HepG2 (cell line): Measurements from ENCODE around the gene FDPS. TPM values are rescaled to one million over a fixed set of nuclear protein-coding genes. Genes with fewer than 3 reads are reported as not detected.

ENCODE experiments used
- CBX1 ChIP-seq: IDR thresholded peaks from one replicate; pipeline ENCODE4 v1.6.1; 2016; ENCODE audit warnings: antibody characterized with exemption, low read depth
- ERF ChIP-seq: IDR thresholded peaks from 2 replicates; pipeline ENCODE4 v1.6.1; 2018; ENCODE audit warnings: missing biosample characterization, missing genetic modification reagents
- NAIF1 ChIP-seq: sonication (generic); formaldehyde crosslinking; IDR thresholded peaks from 2 replicates; pipeline ENCODE4 v1.5.0; 2020; ENCODE audit warnings: mild to moderate bottlenecking, missing genetic modification reagents, borderline replicate concordance
- RFX1 ChIP-seq: fragments of 450-650 bp; IDR thresholded peaks from 2 replicates; pipeline ENCODE4 v1.6.1; 2017
- STAT5B ChIP-seq: sonication (generic); formaldehyde crosslinking; IDR thresholded peaks from 2 replicates; pipeline ENCODE4 v1.4.0; 2020; ENCODE audit warnings: missing genetic modification reagents
- ZNF253 ChIP-seq: sonication (generic); formaldehyde crosslinking; IDR thresholded peaks from 2 replicates; pipeline ENCODE4 v1.8.0; 2022; ENCODE audit warnings: mild to moderate bottlenecking, missing genetic modification reagents, borderline replicate concordance
- ZNF431 ChIP-seq: sonication (generic); formaldehyde crosslinking; IDR thresholded peaks from 2 replicates; pipeline ENCODE4 v1.9.0; 2022; ENCODE audit warnings: missing genetic modification reagents, low read depth, mild to moderate bottlenecking, borderline replicate concordance
- ZNF468 ChIP-seq: sonication (generic); formaldehyde crosslinking; IDR thresholded peaks from 2 replicates; pipeline ENCODE4 v1.8.0; 2022; ENCODE audit warnings: mild to moderate bottlenecking, moderate library complexity, missing genetic modification reagents
- ZNF577 ChIP-seq: sonication (generic); formaldehyde crosslinking; IDR thresholded peaks from 2 replicates; pipeline ENCODE4 v1.4.0; 2020; ENCODE audit warnings: mild to moderate bottlenecking, low read depth, missing genetic modification reagents, borderline replicate concordance
- ZNF674 ChIP-seq: sonication (generic); formaldehyde crosslinking; IDR thresholded peaks from 2 replicates; pipeline ENCODE4 v1.5.0; 2020; ENCODE audit warnings: low read depth, mild to moderate bottlenecking, missing genetic modification reagents
- polyA plus RNA-seq, 8 experiments: library from polyadenylated mRNA; depleted of rRNA in 3 of 8; stranded (reverse) in 7 of 8; unstranded in 1 of 8; fragments of >200 nt; fragmentation: Illumina TruSeq in 4 of 8; extraction: Trizol in 4 of 8; gene quantifications; 2 replicates each; pipeline versions ENCODE4 v1.2.1 to v1.2.3, GENCODE V29; 2011 to 2016; ENCODE audit warnings: low read depth in 4 of 8, missing spikeins in 1 of 8, mixed read lengths in 1 of 8; ENCODE audit not compliant: insufficient read depth in 1 of 8
- total RNA-seq, 5 experiments: library from RNA; depleted of rRNA; stranded (reverse); fragments of >200 nt; fragmentation: Illumina TruSeq; extraction: Trizol; gene quantifications; 2 replicates each; pipeline ENCODE4 v1.2.3, GENCODE V29; 2016; ENCODE audit warnings: low read depth in 1 of 5
- TF ChIP-seq, protein P1 (sequence below): sonication (generic); formaldehyde crosslinking; IDR thresholded peaks from 2 replicates; pipeline ENCODE4 v1.4.0; 2020; ENCODE audit warnings: low read depth, missing genetic modification reagents
- TF ChIP-seq, protein P2 (sequence below): sonication (generic); formaldehyde crosslinking; IDR thresholded peaks from 2 replicates; pipeline ENCODE4 v1.4.0; 2020; ENCODE audit warnings: missing genetic modification reagents, mild to moderate bottlenecking, borderline replicate concordance
- TF ChIP-seq, protein P3 (sequence below): sonication (generic); formaldehyde crosslinking; IDR thresholded peaks from 2 replicates; pipeline ENCODE4 v1.4.0; 2020; ENCODE audit warnings: mild to moderate bottlenecking, low read depth, missing genetic modification reagents
- TF ChIP-seq, protein P4 (sequence below): sonication (generic); formaldehyde crosslinking; IDR thresholded peaks from 2 replicates; pipeline ENCODE4 v1.9.0; 2021; ENCODE audit warnings: missing genetic modification reagents, borderline replicate concordance
- TF ChIP-seq, protein P5 (sequence below): fragments of 450-650 bp; IDR thresholded peaks from 2 replicates; pipeline ENCODE4 v1.6.1; 2017
- TF ChIP-seq, protein P6 (sequence below): IDR thresholded peaks from 2 replicates; pipeline ENCODE4 v1.6.1; 2016; ENCODE audit warnings: control low read depth

FDPS gene
- total and polyA plus RNA-seq, 2 of the 13 experiments (the other 11 are each of a cell fraction or from before 2014, with no cell fraction given) = 264 to 519 TPM

DNA sequence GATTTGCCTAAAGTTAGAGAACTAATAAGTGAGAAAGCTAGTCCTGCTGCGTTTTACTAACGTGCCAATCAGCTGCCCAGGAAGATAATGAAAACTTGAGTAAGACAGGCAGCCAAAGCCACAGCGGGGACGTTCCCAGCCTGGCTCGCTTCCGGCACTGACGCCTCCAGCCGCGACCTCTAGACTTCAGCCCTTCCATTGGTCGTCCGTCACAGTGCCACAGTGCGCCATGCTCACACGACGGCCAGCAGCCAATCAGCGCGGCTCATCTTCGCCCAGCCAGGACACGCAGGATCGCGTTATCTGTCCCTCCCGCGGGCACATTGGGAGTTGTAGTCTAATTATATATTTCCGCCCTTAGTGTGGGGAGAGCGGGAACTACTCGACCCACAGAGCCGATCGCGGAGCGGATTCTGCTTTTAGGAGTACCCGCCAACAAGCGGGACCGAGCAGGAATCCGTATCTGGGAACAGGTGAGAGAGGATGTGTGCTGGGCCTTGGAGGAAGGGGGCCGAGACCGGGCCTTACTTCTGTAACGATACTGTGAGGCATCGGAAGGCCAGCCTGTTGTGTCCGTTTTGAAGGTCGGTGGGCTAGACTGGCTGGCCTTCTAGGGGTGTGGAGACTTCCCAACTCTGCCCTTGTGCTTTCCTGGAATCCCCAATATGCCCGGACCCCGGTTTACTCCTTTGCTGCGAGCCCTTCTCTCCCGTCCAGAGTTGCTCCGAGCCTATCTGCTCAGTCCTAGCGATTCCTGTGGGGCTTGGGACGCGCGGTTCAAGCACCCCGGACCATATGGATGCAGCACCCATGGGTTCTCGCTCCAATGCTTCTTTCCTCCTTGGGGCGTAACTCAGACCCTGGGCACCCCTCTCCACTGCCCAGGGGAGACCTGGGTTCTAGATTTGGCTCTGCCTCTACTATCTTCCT lies at the start of gene FDPS (continued):
- TF ChIP-seq, protein P1, sequence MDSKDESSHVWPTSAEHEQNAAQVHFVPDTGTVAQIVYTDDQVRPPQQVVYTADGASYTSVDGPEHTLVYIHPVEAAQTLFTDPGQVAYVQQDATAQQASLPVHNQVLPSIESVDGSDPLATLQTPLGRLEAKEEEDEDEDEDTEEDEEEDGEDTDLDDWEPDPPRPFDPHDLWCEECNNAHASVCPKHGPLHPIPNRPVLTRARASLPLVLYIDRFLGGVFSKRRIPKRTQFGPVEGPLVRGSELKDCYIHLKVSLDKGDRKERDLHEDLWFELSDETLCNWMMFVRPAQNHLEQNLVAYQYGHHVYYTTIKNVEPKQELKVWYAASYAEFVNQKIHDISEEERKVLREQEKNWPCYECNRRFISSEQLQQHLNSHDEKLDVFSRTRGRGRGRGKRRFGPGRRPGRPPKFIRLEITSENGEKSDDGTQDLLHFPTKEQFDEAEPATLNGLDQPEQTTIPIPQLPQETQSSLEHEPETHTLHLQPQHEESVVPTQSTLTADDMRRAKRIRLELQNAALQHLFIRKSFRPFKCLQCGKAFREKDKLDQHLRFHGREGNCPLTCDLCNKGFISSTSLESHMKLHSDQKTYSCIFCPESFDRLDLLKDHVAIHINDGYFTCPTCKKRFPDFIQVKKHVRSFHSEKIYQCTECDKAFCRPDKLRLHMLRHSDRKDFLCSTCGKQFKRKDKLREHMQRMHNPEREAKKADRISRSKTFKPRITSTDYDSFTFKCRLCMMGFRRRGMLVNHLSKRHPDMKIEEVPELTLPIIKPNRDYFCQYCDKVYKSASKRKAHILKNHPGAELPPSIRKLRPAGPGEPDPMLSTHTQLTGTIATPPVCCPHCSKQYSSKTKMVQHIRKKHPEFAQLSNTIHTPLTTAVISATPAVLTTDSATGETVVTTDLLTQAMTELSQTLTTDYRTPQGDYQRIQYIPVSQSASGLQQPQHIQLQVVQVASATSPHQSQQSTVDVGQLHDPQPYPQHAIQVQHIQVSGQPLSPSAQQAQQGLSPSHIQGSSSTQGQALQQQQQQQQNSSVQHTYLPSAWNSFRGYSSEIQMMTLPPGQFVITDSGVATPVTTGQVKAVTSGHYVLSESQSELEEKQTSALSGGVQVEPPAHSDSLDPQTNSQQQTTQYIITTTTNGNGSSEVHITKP = no peak
- TF ChIP-seq ZNF253 (CRISPR knock-in tag) (no peak), ZNF431 (CRISPR knock-in tag) (0 out of 2 replicates have a peak, but pooled peaks have one; percentile 38), ERF (CRISPR knock-in tag) (peak; percentile 48; the same call in 1 of the 2 replicates), STAT5B (no peak), RFX1 (no peak), ZNF674 (no peak), NAIF1 (CRISPR knock-in tag) (peak; percentile 85; the same call in 1 of the 2 replicates), ZNF577 (CRISPR knock-in tag) (no peak), CBX1 (peak; percentile 58), ZNF468 (CRISPR knock-in tag) (no peak; the same call in 1 of the 2 replicates)
- TF ChIP-seq, protein P2, sequence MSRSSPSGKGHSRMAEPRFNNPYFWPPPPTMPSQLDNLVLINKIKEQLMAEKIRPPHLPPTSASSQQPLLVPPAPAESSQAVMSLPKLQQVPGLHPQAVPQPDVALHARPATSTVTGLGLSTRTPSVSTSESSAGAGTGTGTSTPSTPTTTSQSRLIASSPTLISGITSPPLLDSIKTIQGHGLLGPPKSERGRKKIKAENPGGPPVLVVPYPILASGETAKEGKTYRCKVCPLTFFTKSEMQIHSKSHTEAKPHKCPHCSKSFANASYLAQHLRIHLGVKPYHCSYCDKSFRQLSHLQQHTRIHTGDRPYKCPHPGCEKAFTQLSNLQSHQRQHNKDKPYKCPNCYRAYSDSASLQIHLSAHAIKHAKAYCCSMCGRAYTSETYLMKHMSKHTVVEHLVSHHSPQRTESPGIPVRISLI (CRISPR knock-in tag) = no peak
- TF ChIP-seq, protein P3, sequence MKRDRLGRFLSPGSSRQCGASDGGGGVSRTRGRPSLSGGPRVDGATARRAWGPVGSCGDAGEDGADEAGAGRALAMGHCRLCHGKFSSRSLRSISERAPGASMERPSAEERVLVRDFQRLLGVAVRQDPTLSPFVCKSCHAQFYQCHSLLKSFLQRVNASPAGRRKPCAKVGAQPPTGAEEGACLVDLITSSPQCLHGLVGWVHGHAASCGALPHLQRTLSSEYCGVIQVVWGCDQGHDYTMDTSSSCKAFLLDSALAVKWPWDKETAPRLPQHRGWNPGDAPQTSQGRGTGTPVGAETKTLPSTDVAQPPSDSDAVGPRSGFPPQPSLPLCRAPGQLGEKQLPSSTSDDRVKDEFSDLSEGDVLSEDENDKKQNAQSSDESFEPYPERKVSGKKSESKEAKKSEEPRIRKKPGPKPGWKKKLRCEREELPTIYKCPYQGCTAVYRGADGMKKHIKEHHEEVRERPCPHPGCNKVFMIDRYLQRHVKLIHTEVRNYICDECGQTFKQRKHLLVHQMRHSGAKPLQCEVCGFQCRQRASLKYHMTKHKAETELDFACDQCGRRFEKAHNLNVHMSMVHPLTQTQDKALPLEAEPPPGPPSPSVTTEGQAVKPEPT (CRISPR knock-in tag) = peak; percentile 24; the same call in 1 of the 2 replicates
- TF ChIP-seq, protein P4, sequence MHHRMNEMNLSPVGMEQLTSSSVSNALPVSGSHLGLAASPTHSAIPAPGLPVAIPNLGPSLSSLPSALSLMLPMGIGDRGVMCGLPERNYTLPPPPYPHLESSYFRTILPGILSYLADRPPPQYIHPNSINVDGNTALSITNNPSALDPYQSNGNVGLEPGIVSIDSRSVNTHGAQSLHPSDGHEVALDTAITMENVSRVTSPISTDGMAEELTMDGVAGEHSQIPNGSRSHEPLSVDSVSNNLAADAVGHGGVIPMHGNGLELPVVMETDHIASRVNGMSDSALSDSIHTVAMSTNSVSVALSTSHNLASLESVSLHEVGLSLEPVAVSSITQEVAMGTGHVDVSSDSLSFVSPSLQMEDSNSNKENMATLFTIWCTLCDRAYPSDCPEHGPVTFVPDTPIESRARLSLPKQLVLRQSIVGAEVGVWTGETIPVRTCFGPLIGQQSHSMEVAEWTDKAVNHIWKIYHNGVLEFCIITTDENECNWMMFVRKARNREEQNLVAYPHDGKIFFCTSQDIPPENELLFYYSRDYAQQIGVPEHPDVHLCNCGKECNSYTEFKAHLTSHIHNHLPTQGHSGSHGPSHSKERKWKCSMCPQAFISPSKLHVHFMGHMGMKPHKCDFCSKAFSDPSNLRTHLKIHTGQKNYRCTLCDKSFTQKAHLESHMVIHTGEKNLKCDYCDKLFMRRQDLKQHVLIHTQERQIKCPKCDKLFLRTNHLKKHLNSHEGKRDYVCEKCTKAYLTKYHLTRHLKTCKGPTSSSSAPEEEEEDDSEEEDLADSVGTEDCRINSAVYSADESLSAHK (CRISPR knock-in tag) = no peak
- TF ChIP-seq, protein P5, sequence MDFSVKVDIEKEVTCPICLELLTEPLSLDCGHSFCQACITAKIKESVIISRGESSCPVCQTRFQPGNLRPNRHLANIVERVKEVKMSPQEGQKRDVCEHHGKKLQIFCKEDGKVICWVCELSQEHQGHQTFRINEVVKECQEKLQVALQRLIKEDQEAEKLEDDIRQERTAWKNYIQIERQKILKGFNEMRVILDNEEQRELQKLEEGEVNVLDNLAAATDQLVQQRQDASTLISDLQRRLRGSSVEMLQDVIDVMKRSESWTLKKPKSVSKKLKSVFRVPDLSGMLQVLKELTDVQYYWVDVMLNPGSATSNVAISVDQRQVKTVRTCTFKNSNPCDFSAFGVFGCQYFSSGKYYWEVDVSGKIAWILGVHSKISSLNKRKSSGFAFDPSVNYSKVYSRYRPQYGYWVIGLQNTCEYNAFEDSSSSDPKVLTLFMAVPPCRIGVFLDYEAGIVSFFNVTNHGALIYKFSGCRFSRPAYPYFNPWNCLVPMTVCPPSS = no peak
- TF ChIP-seq, protein P6, sequence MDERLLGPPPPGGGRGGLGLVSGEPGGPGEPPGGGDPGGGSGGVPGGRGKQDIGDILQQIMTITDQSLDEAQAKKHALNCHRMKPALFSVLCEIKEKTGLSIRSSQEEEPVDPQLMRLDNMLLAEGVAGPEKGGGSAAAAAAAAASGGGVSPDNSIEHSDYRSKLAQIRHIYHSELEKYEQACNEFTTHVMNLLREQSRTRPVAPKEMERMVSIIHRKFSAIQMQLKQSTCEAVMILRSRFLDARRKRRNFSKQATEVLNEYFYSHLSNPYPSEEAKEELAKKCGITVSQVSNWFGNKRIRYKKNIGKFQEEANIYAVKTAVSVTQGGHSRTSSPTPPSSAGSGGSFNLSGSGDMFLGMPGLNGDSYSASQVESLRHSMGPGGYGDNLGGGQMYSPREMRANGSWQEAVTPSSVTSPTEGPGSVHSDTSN = no peak
